ENCODE measurements around the gene IQCN.

DNA sequence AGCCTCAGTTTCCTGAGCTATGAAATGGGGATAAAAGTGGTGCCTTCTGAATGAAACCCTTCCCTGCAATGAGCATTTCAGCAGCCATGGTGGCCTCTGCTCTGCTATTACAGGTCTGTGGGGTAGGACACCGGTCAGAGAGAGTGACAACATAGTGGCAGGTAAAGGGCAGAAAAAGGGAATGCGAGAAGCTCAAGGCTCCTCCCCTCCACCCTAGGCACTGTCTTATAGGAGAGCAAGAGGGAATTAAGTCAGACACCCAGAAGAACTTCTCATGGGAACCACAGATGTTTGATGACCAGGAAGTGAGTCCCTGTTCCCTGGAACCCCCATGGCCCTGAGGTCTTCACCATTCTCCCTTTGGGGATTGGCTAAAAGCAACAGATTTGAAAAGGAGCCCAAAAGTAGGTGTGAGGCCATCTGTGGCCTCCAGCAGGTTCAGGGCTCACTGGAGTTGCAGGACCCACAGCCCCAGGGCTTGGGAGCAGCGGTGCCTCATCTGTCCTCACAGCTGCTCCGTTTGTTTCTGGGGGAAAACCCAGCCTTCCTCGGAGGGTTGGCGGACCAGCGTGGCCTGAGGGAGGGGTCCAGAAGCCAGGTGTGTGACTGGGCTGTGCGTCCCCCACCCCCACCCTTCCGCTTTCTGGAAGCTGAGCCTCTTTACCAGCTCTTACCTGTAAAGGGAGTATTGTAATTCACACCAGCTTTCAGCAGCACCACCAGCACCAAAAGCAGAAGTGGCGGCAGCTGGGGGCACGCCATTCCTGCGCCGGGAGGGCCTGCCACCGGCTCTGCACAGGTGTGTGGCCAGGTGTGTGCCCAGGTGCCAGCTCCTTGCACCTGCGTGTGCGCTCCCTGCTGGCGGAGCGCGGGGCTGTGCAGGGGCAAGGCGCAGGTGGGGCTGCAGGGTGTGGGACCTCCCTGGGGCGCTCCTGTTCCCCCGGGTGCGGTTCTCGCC, 19.4 kb downstream of the IQCN start:
- TF ChIP-seq, protein P1, sequence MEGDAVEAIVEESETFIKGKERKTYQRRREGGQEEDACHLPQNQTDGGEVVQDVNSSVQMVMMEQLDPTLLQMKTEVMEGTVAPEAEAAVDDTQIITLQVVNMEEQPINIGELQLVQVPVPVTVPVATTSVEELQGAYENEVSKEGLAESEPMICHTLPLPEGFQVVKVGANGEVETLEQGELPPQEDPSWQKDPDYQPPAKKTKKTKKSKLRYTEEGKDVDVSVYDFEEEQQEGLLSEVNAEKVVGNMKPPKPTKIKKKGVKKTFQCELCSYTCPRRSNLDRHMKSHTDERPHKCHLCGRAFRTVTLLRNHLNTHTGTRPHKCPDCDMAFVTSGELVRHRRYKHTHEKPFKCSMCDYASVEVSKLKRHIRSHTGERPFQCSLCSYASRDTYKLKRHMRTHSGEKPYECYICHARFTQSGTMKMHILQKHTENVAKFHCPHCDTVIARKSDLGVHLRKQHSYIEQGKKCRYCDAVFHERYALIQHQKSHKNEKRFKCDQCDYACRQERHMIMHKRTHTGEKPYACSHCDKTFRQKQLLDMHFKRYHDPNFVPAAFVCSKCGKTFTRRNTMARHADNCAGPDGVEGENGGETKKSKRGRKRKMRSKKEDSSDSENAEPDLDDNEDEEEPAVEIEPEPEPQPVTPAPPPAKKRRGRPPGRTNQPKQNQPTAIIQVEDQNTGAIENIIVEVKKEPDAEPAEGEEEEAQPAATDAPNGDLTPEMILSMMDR (conservative IDR thresholded peaks at IDR 0.05 in 1 of 2, IDR thresholded peaks at IDR 0.05 in 1 of 2; ENCODE audit: low read depth in 1 of 2, low read length in 2 of 2), result no peak
- TF ChIP-seq EZH2 (IDR thresholded peaks at IDR 0.05; ENCODE audit: low read length, missing control alignments), result no peak
